ENCODE data around the gene PTPRG.

The PTPRG gene

DNA sequence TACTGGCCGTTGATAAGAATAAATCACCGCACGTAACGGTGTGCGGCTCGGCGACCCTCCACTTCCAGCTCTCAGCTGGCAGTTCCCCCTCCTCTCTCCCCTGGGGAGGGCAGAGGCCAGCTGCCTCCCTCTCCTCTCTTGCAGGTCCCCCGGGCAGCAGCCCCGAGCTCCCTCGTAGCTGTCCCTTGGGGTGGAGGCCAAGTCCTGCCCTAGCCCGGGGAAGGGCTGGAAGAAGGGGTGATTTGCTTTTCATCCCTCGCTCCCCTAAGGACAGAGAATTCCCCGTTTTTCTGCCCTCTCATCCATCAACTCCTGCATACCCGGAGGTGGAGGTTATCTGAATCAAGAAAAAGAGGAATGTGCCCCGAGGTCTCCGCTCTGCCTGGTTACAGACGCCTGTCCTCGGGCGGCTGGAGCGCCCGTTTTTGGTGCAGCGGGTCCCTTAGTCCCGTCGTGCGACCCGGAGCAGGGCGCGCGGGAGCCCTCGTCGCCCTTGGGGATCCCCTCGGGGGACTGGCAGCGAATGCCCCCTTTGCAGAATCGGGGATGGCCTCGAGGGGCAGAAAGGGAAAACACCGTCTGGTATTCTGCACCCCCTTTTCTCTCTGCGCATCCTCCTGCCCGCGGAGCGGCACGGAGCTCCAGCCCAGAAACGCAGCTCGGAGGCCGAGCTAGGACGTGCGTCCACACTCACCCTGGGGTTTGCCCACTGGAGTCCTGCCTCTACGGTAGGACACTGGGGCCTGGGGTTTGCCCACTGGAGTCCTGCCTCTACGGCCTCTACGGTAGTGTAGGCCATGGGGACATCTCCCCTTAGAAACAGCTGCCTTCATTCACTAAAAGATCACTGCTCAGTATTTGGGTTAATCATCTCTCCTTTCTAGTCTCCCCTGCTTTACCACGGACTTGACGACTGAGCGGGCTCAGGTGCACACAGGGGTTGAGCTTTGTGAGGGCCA lies 2.2 kb downstream of the PTPRG start:
- no peak for DNase-seq

DNA sequence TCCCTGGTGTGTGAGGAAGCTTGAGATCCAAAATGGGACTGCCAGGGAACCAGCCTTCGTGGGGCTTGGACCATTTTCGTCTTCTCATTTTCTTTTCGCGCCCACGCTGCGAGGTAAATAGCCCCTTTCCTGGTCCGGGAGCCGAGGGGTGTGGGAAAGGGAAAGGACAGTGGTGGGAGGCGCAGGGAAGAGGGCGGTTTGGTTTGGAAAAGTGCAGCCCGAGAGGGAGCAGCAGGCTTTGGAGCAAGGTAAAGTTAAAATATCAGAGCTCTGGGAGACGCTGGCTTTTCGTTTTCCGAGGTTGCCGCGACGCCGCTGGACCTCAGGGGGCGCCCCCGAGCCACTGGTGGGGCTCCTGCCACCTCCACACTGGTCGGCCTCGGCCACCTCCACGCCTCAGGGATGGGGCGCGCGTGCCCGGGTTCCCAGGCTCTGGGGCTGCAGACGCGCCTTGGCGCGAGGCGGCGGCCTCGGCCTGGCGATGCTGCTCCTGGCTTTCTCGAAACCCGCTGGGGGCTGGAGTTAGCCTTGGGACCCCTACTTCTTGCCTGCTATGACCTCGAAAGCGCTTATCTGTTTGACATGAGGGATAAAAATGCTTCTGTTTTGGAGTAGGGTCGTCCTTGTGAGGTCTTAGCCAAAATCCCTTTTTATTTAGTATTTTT lies 3.2 kb downstream of the PTPRG start:
- peak; percentile 33 for DNase-seq

DNA sequence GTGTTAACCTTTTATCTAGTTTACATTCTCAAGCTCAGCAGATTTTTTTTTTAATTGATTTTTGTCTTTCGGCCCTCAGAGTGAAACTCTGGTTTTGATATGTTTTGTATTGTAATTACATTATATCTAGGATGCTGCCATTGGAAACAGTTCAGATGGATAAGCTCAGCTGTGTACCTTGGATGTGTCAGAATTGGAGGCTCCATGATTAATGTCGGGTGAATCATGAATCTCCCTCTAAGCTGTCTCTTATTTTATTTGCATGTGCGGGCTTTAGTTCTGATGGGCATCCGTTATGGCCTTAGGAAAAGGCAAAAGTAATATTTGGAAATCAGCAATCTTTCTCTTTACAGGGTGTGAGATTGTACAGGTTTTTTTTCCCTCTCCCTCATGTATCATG lies 4.2 kb downstream of the PTPRG start:
- no peak for DNase-seq

DNA sequence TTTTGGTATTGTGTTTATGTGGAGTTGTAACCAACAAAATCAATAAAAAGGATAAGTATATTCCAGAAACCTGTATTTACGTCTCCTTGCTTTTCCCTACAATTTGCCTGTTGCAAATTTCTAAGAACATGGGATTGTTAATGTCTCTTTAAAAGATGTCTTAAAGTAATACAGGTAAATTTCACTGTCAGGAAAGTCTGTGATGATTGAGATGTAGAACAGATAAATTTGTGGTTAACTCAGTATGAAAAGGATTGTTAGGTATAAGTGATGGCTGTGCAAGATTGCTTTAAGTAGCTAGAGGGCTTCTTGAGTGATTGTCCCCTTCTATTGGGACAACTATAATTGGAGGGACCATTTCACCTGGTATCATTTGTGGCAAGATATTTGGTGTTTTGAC lies 6.8 kb downstream of the PTPRG start:
- no peak for DNase-seq

DNA sequence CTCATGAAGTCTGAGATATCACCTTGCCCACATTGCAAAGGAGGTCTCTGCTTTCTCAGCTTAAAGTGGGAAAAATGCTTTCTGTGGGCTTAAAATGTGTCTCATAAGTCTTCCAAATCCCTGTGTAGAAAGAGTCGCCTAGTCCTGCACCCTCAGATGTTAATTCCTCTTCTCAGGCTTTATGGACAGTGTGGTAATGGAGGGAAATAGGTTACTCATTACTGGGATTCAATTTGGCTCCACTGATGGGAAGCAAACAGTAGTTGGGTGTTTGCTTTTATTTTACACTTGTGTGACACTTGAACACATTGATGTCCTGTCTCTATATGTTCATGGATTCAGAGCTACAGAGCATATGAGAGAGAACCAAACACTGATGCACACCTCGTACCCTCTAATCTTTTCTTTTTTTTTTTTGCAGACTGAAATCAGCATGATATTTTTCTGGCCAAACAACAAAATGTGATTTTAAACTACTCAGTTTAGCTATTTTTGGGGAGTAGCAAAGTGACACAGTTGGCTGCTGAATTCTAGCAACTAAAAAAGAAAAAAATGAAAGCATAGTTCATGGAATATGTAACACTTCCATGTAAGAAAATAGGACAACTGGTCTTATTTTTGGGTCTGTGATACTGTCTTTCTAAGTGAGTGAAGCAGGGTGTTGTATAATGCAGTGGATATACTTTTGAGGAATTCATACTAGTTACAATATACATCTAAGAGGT lies 8.6 kb downstream of the PTPRG start:
- DNase-seq = no peak

DNA sequence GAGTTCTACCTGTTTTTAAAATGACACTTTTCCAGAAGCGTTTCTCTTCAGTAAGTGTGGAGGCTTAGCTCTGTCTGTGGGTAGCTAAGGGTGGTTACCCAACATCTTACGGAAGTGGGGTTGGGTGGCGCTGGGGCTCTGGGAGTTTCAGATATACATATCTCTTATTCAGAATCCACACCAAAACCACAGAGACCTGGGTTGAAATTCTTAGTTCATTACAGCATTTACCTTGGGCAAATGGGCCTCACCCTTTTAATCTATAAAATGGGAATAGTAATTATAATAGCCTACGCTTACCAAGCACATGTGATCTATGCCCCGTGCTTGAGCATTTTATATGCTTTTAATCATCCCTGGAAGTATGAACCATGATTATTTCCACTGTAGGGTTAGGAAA lies 9.4 kb downstream of the PTPRG start:
- DNase-seq = peak; percentile 63

DNA sequence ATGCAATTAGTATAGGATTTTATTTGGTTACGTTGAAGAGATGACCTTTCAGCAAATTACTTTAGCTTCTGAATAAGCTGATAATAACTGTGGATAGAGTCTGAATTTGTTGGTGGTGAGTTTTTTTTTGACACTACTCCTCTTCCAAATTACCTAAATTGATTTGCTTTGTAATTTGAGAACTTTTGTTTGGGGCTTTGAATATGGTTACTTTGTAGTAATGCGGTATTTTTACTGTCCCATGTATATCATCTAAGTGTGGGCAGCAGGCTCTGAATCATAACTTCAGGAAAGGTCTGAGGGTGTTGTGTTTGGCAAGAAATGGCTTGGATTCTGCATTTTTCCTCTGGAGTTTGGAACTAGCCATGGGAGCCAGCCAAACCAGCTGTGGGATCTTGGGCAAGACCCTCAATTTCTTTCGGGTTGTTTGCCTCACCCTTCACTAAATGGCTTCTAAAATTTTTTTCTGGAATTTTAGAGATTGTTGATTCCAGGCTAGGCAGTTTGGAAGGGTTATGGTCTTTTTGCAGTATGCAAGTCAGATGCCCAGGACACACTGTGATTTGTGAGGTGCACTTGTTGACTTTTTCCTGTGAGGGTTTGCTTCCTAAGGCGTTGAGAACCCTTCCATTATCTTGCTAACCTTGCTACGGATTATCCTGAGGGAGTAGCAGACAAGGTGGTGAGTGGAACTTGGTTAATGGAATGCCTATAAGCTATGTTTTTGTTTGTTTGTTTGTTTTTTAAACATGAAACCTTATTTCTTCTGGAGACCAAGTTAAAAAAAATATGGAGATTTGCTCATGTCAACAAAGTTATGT lies 10.4 kb downstream of the PTPRG start:
- no peak for DNase-seq

DNA sequence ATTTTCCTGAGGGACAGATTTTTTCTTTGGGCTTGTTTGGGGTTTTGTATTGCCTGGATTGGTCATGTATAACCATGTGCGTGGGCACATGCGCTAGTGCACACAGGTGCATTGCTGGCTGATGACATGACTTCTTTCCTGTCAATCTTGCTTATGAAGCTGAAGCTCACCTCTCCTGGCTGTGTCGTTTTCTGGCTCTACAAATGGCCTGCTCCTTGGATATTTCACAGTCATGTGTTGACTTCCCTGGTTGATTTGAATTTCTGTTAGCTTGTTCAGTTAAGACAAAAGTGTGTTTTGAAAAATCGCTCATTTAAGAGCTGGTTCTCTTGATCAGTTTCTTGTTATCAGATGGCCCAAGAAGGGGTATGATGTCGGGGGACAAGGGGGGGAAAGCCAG lies 11.5 kb downstream of the PTPRG start:
- no peak for DNase-seq

DNA sequence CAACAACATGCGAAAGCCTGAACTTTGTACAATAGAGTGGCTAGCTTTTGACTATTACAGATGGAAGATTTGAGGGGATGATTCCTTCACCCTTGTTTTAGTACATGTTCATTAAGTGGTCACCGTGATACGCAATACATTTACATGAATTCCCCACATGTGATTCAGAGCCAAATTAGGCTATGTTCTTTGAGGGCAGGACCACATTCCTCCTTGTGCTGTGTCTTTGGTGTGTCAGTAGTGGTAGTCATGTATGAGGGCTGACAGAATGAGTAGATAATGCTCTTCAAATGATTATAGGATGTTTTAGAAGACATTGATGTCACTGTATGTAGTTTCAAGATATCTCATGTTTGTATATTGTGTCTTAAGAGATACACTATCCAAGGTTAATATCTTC lies 12.1 kb downstream of the PTPRG start:
- DNase-seq = no peak

DNA sequence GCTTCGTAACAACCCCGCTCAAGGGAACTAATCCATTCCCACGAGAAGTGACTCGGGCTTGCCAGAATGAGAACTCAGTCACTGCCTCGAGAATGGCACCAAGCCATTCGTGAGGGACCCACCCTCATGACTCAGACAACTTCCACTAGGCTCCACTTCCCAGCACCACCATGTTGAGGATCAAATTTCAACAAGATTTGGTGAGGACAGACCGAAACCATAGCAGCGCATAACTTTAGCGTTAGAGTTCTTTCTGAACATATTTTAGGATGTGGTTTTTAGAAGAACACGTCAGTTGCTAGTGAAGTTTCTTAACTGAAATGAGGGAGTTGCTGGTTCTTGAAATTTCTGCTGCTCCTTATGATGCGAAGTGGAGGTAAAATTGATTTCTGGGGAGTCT lies 13.5 kb downstream of the PTPRG start:
- no peak for DNase-seq

DNA sequence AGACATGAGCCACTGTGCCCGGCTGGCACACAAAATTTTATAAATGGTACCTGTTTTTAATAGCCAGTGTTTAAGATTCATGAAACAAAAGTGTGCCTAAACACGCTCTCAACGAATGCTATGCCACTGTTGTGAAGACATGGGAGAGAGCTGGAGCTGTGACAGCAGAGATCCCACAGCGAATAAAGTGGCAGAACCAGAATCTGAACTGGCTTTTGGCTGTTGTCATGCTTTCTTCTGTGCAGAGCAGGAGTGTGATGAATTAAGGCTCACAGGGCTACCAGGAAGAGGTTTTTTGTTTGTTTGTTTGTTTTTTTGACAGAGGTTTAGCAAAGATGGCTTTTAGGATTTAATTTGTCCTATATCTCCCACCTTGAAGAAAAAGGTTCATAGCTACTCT lies 14.5 kb downstream of the PTPRG start:
- DNase-seq = no peak

DNA sequence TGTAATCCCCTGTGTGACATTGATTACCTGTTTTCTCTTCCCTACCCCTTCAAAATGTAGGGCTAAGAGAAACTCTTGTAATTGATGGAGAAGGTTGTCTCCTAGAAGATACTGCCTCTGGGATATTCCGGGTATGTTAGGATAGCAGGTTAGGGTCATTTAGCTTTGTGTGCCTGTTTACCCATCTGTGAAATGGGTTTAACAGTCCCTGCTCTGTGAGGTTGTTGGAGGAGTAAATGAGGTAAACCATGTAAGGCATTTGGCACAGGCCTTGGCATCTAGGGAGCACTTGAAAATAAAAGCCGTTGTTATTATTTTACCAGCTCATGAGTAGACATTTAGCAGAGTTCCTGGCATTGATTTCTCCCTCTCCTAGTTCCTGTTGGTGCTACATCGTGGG lies 16.4 kb downstream of the PTPRG start:
- no peak for DNase-seq

DNA sequence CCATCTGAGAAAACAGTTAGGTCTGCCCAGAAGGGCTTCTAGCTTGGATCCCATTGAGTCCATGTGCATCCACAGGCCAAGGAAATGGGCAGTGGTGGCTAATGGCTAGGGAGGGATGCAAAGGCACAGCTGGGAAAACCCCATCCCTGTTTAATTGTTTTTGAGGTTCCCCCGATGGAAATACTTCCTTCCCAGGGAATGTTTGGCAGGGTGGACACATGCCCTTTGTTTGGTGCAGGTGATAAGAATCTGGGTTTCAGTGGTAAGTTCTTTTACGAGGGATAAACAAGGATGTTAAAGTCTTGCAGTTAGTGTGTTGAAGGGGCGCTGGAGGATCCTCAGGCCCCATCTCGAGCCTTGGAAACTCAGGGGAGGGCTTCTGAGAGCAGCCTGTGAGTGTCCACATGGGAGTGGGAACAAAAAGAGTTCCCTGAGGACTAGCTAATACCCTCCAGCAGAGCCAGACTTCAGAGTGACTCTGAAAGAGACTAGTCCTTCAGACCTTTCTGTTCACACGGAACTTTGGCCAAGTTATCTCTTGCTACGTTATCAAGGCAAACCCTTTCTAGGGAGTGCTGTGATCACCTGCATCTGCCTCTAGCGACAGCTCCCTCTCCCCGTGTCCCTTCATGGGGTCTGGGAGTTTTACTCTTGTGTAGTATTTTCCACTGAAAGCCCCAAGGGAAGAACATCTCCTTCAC lies 17.4 kb downstream of the PTPRG start:
- DNase-seq = no peak

DNA sequence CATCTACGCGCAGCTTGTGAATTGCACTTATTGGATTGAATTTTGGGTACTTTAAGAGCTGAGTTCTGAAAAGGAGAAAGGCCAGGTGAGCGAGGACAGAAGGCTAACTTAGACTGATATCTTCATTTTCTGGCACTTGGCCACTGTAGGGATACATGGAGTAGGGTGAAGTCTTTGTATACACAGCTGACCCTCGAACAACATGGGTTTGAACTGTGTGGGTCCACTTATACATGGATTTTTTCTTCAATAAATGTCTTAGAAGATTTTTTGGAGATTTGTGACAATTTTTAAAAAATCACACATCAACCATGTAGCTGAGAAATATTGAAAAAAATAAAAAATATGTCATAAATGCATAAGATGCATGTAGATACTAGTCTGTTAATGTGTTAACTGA lies 18.3 kb downstream of the PTPRG start:
- DNase-seq = no peak

DNA sequence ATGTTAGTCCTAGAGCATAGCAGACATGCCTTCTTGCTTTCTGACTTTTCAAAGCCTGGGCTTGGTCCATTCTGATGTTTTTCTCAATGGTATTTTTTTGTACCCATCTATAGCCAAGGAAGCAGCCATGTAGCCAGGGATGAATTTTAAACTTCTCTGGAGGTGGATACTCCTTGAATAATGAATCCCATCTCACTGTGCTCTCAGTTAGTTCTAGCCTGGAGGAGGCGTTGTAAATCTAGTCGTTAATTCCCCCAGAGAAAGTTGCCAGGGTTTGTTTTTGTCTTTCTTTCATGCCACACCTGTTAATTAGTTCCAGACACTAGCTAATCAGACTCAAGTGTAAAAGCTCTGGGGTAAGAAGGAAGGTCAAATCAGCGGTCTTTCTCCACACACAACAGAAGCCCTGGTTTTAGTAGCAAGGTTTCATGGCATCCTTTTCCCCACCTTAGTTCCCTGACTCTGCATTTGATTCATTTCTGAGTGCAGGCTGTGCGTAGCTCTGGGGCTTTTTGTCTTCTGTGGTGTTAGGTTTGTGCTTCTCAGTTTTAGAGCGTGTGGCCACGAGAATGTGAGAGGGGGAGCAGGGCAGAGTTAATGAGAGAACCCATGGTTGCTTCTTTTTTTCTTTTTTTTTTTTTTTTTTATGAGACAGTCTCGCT lies 19.7 kb downstream of the PTPRG start:
- no peak for DNase-seq

DNA sequence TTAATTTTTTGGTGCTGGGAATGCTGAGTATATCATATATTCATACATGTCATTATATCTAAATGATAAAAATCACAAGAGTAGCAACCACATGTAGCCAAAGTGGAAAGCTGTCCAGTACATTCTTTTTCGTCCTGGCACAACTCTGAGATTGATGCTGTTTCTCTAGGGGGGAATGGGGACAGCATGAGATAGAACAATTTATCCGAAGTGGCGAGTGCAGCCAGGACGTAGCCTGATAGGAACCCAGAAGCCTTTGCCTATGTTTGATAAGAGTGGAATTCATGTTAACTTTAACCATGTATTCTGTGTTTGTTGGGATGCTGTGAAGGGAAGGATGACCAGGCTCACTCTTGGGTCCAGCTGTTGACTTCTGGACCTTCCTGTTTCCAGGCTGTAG lies 20.9 kb downstream of the PTPRG start:
- DNase-seq = no peak

DNA sequence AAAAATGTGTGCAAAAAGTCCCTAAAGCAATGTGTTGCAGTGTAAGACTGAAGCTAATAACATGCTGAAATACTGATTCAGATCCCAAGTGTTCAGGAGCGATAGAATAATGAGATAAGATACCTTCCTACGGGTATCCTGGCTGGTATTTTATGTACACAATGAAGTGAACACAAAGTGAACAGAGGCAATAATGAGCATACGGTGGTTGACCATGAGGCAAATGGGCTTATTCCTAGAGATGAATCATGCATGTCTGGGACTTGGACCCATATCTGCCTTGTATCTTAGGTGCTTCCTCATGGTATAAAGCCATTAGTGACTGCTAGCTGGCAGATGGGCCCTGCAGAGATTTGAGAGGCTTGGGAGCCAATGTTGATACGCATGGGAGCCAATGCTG lies 21.5 kb downstream of the PTPRG start:
- no peak for DNase-seq

DNA sequence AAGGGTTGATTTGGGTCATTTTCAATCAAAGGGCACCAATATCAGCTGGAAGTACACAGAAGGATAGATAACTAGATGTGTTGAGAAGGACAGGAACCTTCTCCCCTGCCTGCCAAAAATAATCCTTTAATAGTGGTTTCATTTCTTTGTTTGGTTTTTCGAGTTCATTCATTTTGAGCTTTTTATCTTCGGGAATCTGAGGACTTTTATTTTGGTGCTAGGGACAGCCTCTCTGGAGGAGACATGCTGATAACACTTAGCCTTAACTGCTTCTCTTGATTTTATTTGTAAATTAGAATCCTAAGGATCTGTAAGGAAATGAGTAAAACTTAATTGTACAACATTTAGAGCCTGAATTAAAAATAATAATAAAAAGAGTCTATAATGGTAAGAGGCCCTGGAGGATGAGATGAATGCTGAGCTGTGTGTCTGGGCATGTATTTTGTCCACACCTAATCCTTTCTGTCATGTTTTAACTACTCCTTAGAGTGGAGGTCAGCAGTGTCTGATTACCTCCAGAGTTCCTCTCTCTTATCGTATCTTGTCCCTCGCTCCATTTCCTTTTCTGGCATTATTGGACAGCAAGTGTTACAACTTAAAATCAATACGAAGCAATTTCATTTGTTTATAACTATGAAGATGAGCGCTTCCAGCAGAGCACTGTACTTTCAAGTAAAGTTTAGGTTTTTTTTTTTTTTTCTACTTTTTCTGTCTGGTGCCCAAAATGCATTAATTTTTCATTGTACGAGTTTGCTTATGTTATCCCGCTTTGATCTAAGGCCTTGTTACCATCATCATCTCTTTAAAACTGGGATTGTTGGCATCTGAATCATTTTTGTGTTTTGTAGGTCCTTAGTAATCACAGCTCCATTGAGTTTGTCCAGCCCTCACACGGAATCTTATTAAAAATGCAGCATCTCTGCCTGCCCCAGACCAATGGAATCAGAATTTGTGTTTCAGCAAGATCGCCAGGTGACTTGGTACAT lies 22.8 kb downstream of the PTPRG start:
- no peak for DNase-seq

DNA sequence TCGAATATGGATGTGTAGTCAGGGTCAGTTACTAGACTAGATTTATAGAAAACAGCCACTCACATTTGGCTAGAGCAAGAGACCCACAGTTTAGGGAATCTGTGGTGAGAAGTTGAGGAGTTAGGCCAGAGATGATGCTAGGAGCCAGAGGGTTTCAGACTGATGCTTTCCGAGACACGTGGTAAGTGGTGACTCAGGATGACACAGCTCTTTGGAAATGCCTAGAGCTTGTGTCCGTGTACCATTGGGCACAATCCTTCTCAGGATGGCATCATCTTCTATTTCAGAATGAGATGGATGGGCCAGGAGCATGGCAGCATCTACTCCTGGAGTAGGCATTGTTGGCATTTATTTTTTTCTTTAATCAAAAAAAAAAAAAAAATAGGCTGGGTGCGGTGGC lies 28.5 kb downstream of the PTPRG start:
- DNase-seq = no peak

DNA sequence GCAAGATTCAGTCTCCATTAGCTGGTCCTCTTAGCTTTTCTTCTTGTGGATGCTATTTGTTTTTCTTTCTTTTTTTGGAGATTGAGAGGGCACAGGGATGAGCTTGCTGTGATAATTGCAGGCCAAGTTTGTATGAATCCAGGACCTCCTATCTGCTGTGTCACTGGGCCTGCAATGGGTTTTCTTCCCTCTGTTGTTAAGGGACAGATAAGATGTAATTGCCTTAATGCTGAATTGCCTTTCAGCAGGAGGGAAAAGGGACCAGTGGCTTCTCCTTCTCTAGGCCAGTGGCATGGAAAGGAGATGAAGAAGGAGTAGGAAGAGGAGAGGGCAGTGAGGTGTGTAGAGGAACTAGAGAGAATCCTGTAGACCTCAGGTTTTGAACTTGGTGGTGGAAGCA lies 29.9 kb downstream of the PTPRG start:
- DNase-seq = no peak
